Activated naive CD8-positive, alpha-beta T cell treated with anti-CD3 and anti-CD28 coated beads for 36 hours (primary cell): ENCODE data around the gene IL3RA. TPM values are rescaled to one million over a fixed set of nuclear protein-coding genes. Genes with fewer than 3 reads are reported as not detected.
A peak's percentile ranks its signal among the peaks of the same experiment; 100 is the strongest.
"Not testable (repeated sequence)": the region's sequence is repeated elsewhere in the genome, so short reads cannot be mapped to it uniquely, and the experiment has no call there.

Experiments
- DNase-seq: peaks from one replicate; pipeline ENCODE4 v3.0.0; 2021
- H3K27ac Mint-ChIP-seq: one replicate; pipeline ENCODE4 v1.8.0; 2022; ENCODE audit warnings: mild to moderate bottlenecking, moderate library complexity, mixed read lengths
- H3K27me3 Mint-ChIP-seq: one replicate; pipeline ENCODE4 v1.8.0; 2022; ENCODE audit warnings: mild to moderate bottlenecking, mixed read lengths
- H3K36me3 Mint-ChIP-seq: one replicate; pipeline ENCODE4 v1.8.0; 2021; ENCODE audit warnings: mild to moderate bottlenecking, mixed read lengths
- H3K4me1 Mint-ChIP-seq: one replicate; pipeline ENCODE4 v1.8.0; 2021; ENCODE audit warnings: mixed read lengths
- H3K4me3 Mint-ChIP-seq: one replicate; pipeline ENCODE4 v1.8.0; 2022; ENCODE audit warnings: mild to moderate bottlenecking, moderate library complexity, mixed read lengths
- H3K9me3 Mint-ChIP-seq: one replicate; pipeline ENCODE4 v1.8.0; 2022; ENCODE audit warnings: mixed read lengths
- total RNA-seq, 2 experiments: library from RNA; stranded (reverse); gene quantifications; one replicate each; pipeline ENCODE4 v1.2.3, GENCODE V29; 2021

IL3RA gene
- total RNA-seq, 2 experiments from 2014 or later, result 0.29 TPM; not detected in 1

DNA sequence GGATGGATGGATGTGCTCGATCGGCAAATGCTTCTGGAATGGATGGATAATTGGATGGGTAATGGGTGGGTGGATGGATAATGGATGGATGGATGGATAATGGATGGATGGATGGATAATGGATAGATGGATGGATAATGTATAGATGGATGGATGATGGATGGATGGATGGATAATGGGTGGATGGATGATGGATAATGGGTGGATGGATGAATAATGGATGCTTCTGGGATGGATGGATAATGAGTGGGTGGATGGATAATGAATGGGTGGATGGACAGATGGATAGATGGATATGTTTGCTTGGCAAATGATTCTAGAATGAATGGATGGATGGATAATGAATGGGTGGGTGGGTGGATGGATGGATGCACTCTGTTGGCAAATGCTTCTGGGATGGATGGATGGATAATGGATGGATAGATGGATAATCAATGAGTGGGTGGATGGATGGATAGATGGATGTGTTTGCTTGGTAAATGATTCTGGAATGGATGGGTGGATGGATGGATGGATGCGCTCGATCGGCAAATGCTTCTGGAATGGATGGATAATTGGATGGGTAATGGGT is 59.1 kb downstream of the IL3RA start:
- Mint-ChIP-seq H3K9me3 (no peaks in the 10 kb centered on the region), H3K27ac (peak overlapping the region; percentile 17), H3K36me3 (peaks cover 34% of the 10 kb centered on the region), H3K4me1 (peaks cover 18% of the 10 kb centered on the region), H3K27me3 (no peaks in the 10 kb centered on the region), H3K4me3 (peak overlapping the region; percentile 3)
- no peak for DNase-seq

DNA sequence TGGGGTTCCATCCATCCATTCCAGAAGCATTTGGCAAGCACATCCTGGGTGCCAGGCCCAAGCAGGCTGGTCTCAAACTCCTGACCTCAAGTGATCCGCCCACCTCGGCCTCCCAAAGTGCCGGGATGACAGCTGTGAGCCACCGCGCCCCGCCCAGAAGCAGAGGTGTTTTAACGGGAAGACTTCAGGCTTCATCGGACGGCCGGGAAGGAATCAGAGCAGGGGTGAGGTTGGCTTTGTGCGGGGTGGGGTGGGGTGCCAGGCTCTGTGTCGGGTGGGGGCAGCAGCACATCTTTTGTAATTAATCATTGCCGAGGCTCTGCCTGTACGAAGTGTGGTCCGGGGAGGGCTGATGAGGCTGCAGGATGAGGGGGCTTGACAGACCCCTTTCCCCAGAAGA is 60.4 kb downstream of the IL3RA start:
- Mint-ChIP-seq H3K27ac (no peak overlapping the region), H3K27me3 (no peaks in the 10 kb centered on the region)

DNA sequence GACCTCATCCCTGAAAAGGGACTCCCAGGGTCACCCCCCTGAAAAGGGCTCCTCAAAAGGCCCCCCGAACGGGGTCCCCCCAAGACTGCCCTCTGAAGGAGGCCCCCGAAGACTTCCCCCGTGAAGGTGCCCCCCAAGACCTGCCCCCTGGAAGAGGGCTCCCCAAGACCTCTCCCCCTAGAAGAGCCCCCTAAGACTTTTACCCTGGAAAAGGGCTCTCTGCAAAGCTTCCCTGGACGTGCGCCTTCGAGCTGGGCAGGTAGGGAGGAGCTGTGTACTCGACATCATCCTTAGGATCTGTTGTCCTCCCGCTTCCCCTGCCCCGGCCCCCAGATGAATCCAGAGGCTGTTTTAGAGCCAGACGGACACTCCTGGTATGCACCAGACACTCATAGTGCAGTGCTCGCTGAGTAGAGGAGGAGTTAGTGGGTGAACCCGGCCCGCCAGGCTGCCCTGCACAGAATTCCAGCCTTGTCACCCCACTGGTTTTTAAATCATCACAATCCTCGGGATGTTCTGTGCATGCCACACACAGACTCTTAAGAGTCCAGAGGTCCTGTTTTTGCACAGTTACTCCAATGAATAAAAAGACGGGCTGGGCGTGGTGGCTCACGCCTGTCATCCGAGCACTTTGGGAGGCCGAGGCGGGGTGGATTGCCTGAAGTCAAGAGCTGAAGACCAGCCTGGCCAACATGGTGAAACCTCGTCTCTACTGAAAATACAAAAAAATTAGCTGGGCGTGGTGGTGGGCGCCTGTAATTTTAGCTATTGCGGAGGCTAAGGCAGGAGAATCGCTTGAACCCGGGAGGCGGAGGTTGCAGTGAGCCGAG is 61.1 kb downstream of the IL3RA start:
- Mint-ChIP-seq H3K4me3 (no peak overlapping the region), H3K4me1 (peaks cover 13% of the 10 kb centered on the region), H3K27ac (no peak overlapping the region), H3K36me3 (peaks cover 27% of the 10 kb centered on the region), H3K27me3 (no peaks in the 10 kb centered on the region), H3K9me3 (no peaks in the 10 kb centered on the region)
- DNase-seq, result no peak

More for the DNA sequence above, 60.4 kb downstream of the IL3RA start:
- no peak overlapping the region for H3K4me3 Mint-ChIP-seq
- no peak for DNase-seq
- H3K9me3 Mint-ChIP-seq, result no peaks in the 10 kb centered on the region
- H3K4me1 Mint-ChIP-seq, result peaks cover 13% of the 10 kb centered on the region
- peaks cover 27% of the 10 kb centered on the region for H3K36me3 Mint-ChIP-seq

GRCh38 chrX:1398431-1399340 is 62.1 kb downstream of the IL3RA start:
- Mint-ChIP-seq H3K4me1 (peaks cover 12% of the 10 kb centered on the region), H3K27ac (no peak overlapping the region), H3K9me3 (no peaks in the 10 kb centered on the region), H3K27me3 (no peaks in the 10 kb centered on the region), H3K36me3 (peaks cover 21% of the 10 kb centered on the region), H3K4me3 (peak overlapping the region; percentile 18)
- no peak for DNase-seq

DNA sequence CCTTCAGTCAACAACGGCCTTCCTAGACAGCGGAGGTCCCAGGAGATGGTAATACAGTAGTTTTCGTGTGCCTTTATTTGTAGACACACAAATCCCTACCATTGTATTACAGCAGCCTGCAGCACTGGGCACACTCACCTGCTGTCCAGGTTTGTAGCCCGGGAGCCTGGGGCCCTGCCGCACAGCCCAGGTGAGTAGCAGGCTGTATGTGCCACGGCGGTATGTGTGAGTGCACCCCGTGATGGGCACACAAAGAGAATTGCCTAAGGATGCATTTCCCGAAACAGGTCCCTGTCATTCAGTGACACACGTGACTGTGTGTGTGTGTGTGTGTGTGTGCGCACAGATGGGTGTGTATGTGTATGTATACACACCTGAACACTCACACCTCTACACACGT is 63.5 kb downstream of the IL3RA start:
- no peak for DNase-seq
- Mint-ChIP-seq H3K4me3 (no peak overlapping the region), H3K9me3 (no peaks in the 10 kb centered on the region), H3K27me3 (no peaks in the 10 kb centered on the region), H3K36me3 (peaks cover 13% of the 10 kb centered on the region), H3K27ac (no peak overlapping the region), H3K4me1 (peaks cover 7% of the 10 kb centered on the region)

DNA sequence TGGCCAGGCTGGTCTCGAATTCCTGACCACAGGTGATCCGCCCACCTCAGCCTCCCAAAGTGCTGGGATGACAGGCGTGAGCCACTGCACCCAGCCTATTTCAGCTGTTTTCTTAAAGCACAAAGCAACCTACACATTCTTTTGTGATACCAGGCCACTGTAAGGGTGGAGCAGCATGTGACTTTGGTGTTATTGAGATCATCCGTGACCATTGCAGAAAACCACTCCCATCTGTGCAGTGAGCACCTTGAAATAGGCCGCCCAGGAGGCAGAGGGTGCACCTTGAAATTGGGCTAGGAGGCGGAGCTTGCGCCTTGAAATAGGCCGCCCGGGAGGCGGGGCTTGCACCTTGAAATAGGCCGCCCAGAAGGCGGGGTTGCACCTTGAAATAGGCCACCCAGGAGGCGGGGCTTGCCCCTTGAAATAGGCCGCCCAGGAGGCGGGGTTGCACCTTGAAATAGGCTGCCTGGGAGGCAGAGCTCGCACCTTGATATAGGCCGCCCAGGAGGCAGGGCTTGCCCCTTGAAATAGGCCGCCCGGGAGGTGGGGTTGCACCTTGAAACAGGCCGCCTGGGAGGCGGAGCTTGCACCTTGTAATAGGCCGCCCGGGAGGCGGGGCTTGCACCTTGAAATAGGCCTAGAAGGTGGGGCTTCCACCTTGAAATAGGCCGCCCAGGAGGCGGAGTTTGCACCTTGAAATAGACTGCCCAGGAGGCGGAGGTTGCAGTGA is 64.3 kb downstream of the IL3RA start:
- no peaks in the 10 kb centered on the region for H3K27me3 Mint-ChIP-seq
- no peaks in the 10 kb centered on the region for H3K9me3 Mint-ChIP-seq
- peaks cover 5% of the 10 kb centered on the region for H3K36me3 Mint-ChIP-seq
- H3K4me3 Mint-ChIP-seq, result no peak overlapping the region
- H3K27ac Mint-ChIP-seq, result no peak overlapping the region
- no peak for DNase-seq
- no peaks in the 10 kb centered on the region for H3K4me1 Mint-ChIP-seq

- Mint-ChIP-seq H3K4me3 (no peak overlapping the region), H3K9me3 (no peaks in the 10 kb centered on the region), H3K27me3 (no peaks in the 10 kb centered on the region), H3K4me1 (no peaks in the 10 kb centered on the region), H3K27ac (no peak overlapping the region), H3K36me3 (no peaks in the 10 kb centered on the region)
- no peak for DNase-seq
These were observed 65.2 kb downstream of the IL3RA start for GRCh38 chrX:1401611-1402430.

GRCh38 chrX:1403228-1403627 is 66.6 kb downstream of the IL3RA start:
- Mint-ChIP-seq H3K27ac (no peak overlapping the region), H3K4me1 (no peaks in the 10 kb centered on the region), H3K4me3 (no peak overlapping the region), H3K27me3 (no peaks in the 10 kb centered on the region), H3K36me3 (no peaks in the 10 kb centered on the region), H3K9me3 (no peaks in the 10 kb centered on the region)
- DNase-seq, result no peak

DNA sequence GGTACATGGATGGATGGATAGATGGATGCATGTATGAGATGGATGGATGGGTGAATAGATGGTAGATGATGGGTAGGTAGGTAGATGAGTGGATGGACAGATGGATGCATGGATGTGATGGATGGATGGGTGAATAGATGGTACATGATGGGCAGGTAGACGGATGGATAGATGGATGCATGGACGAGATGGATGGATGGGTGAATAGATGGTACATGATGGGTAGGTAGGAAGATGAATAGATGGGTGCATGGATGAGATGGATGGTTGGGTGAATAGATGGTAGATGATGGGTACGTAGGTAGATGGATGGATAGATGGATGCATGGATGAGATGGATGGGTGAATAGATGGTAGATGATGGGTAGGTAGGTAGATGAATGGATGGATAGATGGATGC is 67.3 kb downstream of the IL3RA start:
- H3K27ac Mint-ChIP-seq, H3K4me1 Mint-ChIP-seq, DNase-seq: not testable (repeated sequence)

DNA sequence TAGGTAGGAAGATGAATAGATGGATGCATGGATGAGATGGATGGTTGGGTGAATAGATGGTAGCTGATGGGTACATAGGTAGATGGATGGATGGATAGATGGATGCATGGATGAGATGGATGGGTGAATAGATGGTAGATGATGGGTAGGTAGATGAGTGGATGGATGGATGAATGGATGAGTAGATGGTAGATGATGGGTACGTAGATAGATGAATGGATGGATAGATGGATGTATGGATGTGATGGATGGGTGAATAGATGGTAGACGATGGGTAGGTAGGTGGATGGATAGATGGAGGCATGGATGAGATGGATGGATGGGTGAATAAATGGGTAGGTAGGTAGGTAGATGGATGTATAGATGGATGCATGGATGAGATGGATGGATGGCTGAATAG is 69.2 kb downstream of the IL3RA start:
- DNase-seq, H3K27me3 Mint-ChIP-seq, H3K4me1 Mint-ChIP-seq, H3K27ac Mint-ChIP-seq, H3K36me3 Mint-ChIP-seq, H3K4me3 Mint-ChIP-seq, H3K9me3 Mint-ChIP-seq: not testable (repeated sequence)

More for the DNA sequence above, 67.3 kb downstream of the IL3RA start:
- not testable (repeated sequence) for H3K36me3 Mint-ChIP-seq, H3K9me3 Mint-ChIP-seq, H3K4me3 Mint-ChIP-seq, H3K27me3 Mint-ChIP-seq

- no peaks in the 10 kb centered on the region for H3K9me3 Mint-ChIP-seq
- no peaks in the 10 kb centered on the region for H3K4me1 Mint-ChIP-seq
- no peak overlapping the region for H3K27ac Mint-ChIP-seq
- no peaks in the 10 kb centered on the region for H3K27me3 Mint-ChIP-seq
- H3K4me3 Mint-ChIP-seq, result no peak overlapping the region
- DNase-seq, result no peak
- peaks cover 7% of the 10 kb centered on the region for H3K36me3 Mint-ChIP-seq
These were observed 70.5 kb downstream of the IL3RA start for GRCh38 chrX:1407035-1407434.

DNA sequence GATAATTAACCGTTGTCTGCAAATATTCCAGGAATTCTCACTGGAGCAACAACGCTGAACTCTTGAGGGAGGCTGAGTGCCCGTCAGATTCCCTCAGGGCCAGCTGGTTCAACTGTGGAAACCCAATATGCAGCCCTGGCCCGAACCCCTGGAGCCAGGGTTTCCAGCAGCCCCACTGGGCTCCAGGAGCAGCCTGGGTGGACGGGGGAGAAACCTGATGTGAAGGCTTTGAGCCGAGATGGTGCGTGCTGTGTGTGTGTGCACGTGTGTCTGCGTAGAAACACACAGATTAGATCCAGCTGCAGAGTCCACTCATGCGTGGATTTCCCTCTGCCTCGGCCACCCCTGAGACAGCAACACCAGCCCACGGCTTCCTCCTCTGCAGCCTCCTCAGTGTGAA is 74.7 kb downstream of the IL3RA start:
- Mint-ChIP-seq H3K36me3 (peaks cover 24% of the 10 kb centered on the region), H3K4me1 (no peaks in the 10 kb centered on the region), H3K9me3 (no peaks in the 10 kb centered on the region), H3K4me3 (no peak overlapping the region), H3K27me3 (no peaks in the 10 kb centered on the region), H3K27ac (no peak overlapping the region)
- no peak for DNase-seq

DNA sequence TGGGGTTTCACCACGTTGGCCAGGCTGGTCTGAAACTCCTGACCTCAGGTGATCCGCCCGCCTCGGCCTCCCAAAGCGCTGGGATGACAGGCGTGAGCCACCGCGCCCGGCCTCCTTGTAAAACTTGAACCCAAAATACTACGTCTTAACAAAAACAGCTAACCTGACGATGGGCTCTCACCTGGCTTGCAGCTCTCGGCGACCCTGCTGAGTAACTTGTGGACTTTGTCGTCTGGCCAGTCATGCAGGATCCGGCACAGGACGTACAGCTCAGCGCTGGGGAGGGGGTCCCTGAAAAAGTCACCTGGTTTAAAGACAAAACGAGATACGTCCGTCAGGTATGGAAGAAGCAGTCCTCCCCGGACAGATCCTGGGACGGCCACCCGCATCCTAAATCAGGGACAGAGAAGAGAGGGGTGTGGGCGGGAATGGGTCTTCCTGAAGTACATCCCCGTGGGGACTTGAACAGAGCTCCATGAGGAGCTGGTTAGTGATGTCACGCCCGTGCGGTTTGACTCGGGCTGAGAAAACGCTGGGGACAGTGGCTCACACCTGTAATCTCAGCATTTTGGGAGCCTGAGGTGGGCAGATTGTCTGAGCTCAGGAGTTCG is 76.1 kb downstream of the IL3RA start:
- H3K4me3 Mint-ChIP-seq, result no peak overlapping the region
- DNase-seq, result no peak
- no peaks in the 10 kb centered on the region for H3K9me3 Mint-ChIP-seq
- H3K36me3 Mint-ChIP-seq, result peaks cover 24% of the 10 kb centered on the region
- H3K4me1 Mint-ChIP-seq, result no peaks in the 10 kb centered on the region
- no peaks in the 10 kb centered on the region for H3K27me3 Mint-ChIP-seq
- H3K27ac Mint-ChIP-seq, result no peak overlapping the region

GRCh38 chrX:1416327-1416784 is 79.8 kb downstream of the IL3RA start:
- Mint-ChIP-seq H3K9me3 (peaks cover 5% of the 10 kb centered on the region), H3K36me3 (peaks cover 33% of the 10 kb centered on the region), H3K27ac (no peak overlapping the region), H3K4me1 (no peaks in the 10 kb centered on the region), H3K27me3 (no peaks in the 10 kb centered on the region), H3K4me3 (no peak overlapping the region)
- no peak for DNase-seq
